Activated CD4-positive, alpha-beta T cell treated with anti-CD3 and anti-CD28 coated beads, Interleukin-2, Interleukin-6, amounts not matched to agents 100 ng/mL and 50 ng/mL, durations not matched to agents 16 hours and 8 hours (primary cell): Measurements from ENCODE around the gene SCFD2.
A peak's percentile ranks its signal among the peaks of the same experiment; 100 is the strongest.

Experiments used
- DNase-seq: peaks from one replicate; pipeline ENCODE4 v3.0.0-alpha.2; 2020

SCFD2 gene

GRCh38 chr4:52979821-52980590, 385.9 kb downstream of the SCFD2 start:
- DNase-seq: no peak

- no peak for DNase-seq
Observed at GRCh38 chr4:52979020-52979419, 386.8 kb downstream of the SCFD2 start.

- DNase-seq: no peak
Observed at GRCh38 chr4:52977252-52977651, 388.6 kb downstream of the SCFD2 start.

- peak; percentile 6 for DNase-seq
Observed at GRCh38 chr4:52976523-52977230, 389.2 kb downstream of the SCFD2 start.

- DNase-seq: no peak
Observed at GRCh38 chr4:52968691-52969090, 397.2 kb downstream of the SCFD2 start.

- no peak for DNase-seq
Observed at GRCh38 chr4:52968241-52968640, 397.6 kb downstream of the SCFD2 start.

GRCh38 chr4:52966781-52967180, 399.1 kb downstream of the SCFD2 start:
- DNase-seq: no peak

GRCh38 chr4:52966172-52966571, 399.7 kb downstream of the SCFD2 start:
- DNase-seq: no peak

GRCh38 chr4:52964561-52965101, 401.2 kb downstream of the SCFD2 start:
- no peak for DNase-seq

GRCh38 chr4:52964011-52964410, 401.9 kb downstream of the SCFD2 start:
- DNase-seq: no peak

- no peak for DNase-seq
Observed at GRCh38 chr4:52962721-52963120, 403.1 kb downstream of the SCFD2 start.

- no peak for DNase-seq
Observed at GRCh38 chr4:52961666-52962412, 404.0 kb downstream of the SCFD2 start.

- DNase-seq: no peak
Observed at GRCh38 chr4:52959541-52959940, 406.3 kb downstream of the SCFD2 start.

- no peak for DNase-seq
Observed at GRCh38 chr4:52957835-52958631, 407.8 kb downstream of the SCFD2 start.

- no peak for DNase-seq
Observed at GRCh38 chr4:52957220-52957686, 408.6 kb downstream of the SCFD2 start.

GRCh38 chr4:52956691-52957090, 409.2 kb downstream of the SCFD2 start:
- no peak for DNase-seq

GRCh38 chr4:52954560-52955170, 411.2 kb downstream of the SCFD2 start:
- no peak for DNase-seq

GRCh38 chr4:52952540-52952939, 413.3 kb downstream of the SCFD2 start:
- no peak for DNase-seq

- no peak for DNase-seq
Observed at GRCh38 chr4:52951016-52951415, 414.8 kb downstream of the SCFD2 start.

GRCh38 chr4:52950226-52950625, 415.6 kb downstream of the SCFD2 start:
- no peak for DNase-seq

- DNase-seq: no peak
Observed at GRCh38 chr4:52949336-52949735, 416.5 kb downstream of the SCFD2 start.

- DNase-seq: no peak
Observed at GRCh38 chr4:52948057-52948423, 417.8 kb downstream of the SCFD2 start.
